RWPE2 (cell line): ENCODE measurements around the gene PTPRT.

Experiments used
- ATAC-seq: fragments of 200-7000 bp; cut with Tn5 transposase; 3 replicates; pipeline ENCODE4 v1.9.1; 2021; ENCODE audit warnings: low read depth
- DNase-seq: peaks from one replicate; pipeline ENCODE4 v3.0.0-alpha.2; 2020; ENCODE audit warnings: low spot score
- H3K27ac ChIP-seq: fragments of 450-650 bp; 2 replicates; pipeline ENCODE4 v1.5.1; 2017; ENCODE audit warnings: mild to moderate bottlenecking; ENCODE audit not compliant: poor library complexity, severe bottlenecking
- H3K27me3 ChIP-seq: fragments of 250-450 bp; sonication (Bioruptor Pico); 2 replicates; pipeline ENCODE4 v1.5.1; 2021; ENCODE audit warnings: mild to moderate bottlenecking, moderate library complexity; ENCODE audit not compliant: insufficient read depth, poor library complexity, severe bottlenecking
- H3K36me3 ChIP-seq: fragments of 250-450 bp; sonication (Bioruptor Pico); 2 replicates; pipeline ENCODE4 v1.5.1; 2020; ENCODE audit warnings: low read depth, mild to moderate bottlenecking, moderate library complexity
- H3K4me1 ChIP-seq: fragments of 250-450 bp; sonication (Bioruptor Pico); 2 replicates; pipeline ENCODE4 v1.5.1; 2021; ENCODE audit warnings: mild to moderate bottlenecking, moderate library complexity; ENCODE audit not compliant: insufficient read depth, poor library complexity, severe bottlenecking
- H3K4me3 ChIP-seq: fragments of 250-450 bp; sonication (Bioruptor Pico); 2 replicates; pipeline ENCODE4 v1.5.1; 2021; ENCODE audit warnings: mild to moderate bottlenecking, moderate library complexity; ENCODE audit not compliant: severe bottlenecking
- H3K9me3 ChIP-seq: fragments of 250-450 bp; sonication (Bioruptor Pico); 2 replicates; pipeline ENCODE4 v1.5.1; 2021; ENCODE audit warnings: mild to moderate bottlenecking, moderate library complexity; ENCODE audit not compliant: severe bottlenecking
- CTCF ChIP-seq: fragments of 450-650 bp; IDR thresholded peaks from one replicate; pipeline ENCODE4 v1.5.1; 2017; ENCODE audit warnings: mild to moderate bottlenecking, moderate library complexity; ENCODE audit not compliant: poor library complexity, severe bottlenecking

PTPRT gene

GRCh38 chr20:42613076-42613475, 576.6 kb downstream of the PTPRT start:
- TF ChIP-seq CTCF = no peak
- Histone ChIP-seq H3K9me3 (no peaks in the 10 kb centered on the region), H3K27me3 (no peaks in the 10 kb centered on the region), H3K36me3 (no peaks in the 10 kb centered on the region), H3K27ac (no peak overlapping the region), H3K4me1 (no peaks in the 10 kb centered on the region), H3K4me3 (no peak overlapping the region)
- DNase-seq (no peak), ATAC-seq (no peak)

DNA sequence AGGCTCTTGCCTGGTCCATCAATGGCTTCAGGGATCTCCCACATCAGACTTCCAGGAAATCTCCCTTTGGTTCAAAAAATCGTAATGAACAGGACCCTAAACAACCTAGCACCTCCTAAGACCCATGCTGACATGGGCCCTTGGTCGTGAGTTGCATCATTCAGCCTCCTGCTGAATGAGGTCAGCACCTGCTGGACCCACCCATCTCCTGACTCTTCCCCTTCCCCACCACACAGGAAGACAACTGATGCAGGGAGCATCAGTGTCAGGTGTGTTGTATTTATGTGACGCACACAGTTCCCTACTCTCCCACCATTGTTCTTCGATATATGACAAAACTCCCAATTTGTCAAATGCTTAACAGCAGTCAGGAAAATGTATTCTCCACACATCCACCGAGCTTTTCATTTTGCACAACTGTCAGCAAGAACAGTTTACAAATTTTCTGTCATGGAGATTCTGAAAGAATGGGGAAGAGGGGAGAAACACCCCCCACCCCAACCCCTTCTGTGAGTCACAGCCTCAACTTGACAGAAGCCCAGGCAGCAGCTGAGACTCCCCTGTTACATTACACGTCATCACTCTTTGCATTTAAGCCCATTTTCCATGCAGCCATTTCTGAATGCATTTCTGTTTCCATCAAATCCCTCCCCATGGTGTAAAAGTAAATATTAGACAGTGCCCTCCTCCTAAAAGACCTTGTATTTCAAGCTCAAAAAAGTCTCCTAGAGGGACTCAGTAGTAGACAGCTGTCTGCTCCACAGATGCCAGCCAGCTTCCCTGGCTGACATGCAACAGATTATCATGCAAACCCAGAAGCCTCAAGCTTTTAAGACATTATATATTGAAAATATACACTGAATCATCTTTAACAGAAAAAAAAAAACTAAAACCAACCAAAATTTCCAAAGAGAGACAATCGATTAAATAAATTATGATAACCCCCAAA, 577.5 kb downstream of the PTPRT start:
- H3K4me3 ChIP-seq = no peak overlapping the region
- no peak for DNase-seq
- no peaks in the 10 kb centered on the region for H3K36me3 ChIP-seq
- ATAC-seq = no peak
- H3K9me3 ChIP-seq = no peaks in the 10 kb centered on the region
- H3K4me1 ChIP-seq = no peaks in the 10 kb centered on the region
- H3K27me3 ChIP-seq = no peaks in the 10 kb centered on the region
- no peak for TF ChIP-seq CTCF
- no peak overlapping the region for H3K27ac ChIP-seq

DNA sequence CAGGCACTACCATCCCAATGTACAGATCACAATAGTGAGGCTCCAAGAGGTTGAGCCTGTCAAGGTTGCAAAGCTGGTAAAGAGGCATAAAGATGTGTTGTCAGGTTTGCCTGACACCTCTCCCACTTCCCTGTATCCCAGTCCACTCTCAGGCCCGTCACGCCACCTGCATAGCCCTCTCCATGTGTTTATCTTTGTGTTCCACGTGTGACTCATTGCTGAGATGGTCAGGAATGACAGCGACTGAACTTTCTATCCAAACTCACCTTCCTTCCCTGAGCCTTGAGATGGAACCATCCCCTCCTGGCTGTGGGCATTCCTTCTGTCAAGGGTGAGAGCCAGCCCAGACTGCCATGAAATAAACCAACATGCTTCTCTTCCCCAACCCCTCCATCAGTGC, 578.3 kb downstream of the PTPRT start:
- Histone ChIP-seq H3K9me3 (no peaks in the 10 kb centered on the region), H3K4me3 (no peak overlapping the region), H3K4me1 (no peaks in the 10 kb centered on the region), H3K36me3 (no peaks in the 10 kb centered on the region), H3K27me3 (no peaks in the 10 kb centered on the region), H3K27ac (no peak overlapping the region)
- no peak for ATAC-seq
- DNase-seq = no peak
- TF ChIP-seq CTCF = no peak

DNA sequence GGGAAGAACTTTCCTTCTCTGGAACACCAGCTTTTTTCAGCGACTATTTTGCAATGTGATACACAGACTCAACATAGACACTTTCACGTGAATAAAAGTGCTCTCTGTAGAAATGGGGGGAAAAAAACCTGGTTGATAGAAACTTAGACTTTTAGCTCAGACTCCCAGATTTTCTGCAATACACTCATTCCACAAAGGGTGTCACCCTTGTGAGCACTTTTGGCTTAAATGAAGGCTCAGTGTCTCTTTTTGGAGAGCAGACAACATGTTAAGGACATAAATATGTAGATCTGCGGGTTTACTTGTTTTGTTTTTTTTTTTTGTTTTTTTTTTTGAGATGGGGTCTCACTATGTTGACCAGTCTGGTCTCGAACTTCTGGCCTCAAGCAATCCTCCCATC, 579.6 kb downstream of the PTPRT start:
- TF ChIP-seq CTCF = no peak
- no peak for ATAC-seq
- DNase-seq = no peak
- no peak overlapping the region for H3K27ac ChIP-seq
- H3K4me3 ChIP-seq = no peak overlapping the region
- H3K9me3 ChIP-seq = no peaks in the 10 kb centered on the region
- no peaks in the 10 kb centered on the region for H3K4me1 ChIP-seq
- no peaks in the 10 kb centered on the region for H3K27me3 ChIP-seq
- no peaks in the 10 kb centered on the region for H3K36me3 ChIP-seq

- H3K27ac ChIP-seq = no peak overlapping the region
- DNase-seq (no peak), ATAC-seq (no peak)
- H3K36me3 ChIP-seq = no peaks in the 10 kb centered on the region
- H3K27me3 ChIP-seq = no peaks in the 10 kb centered on the region
- H3K4me1 ChIP-seq = no peaks in the 10 kb centered on the region
- no peak overlapping the region for H3K4me3 ChIP-seq
- no peaks in the 10 kb centered on the region for H3K9me3 ChIP-seq
- no peak for TF ChIP-seq CTCF
Measured at GRCh38 chr20:42609618-42610017, 580.1 kb downstream of the PTPRT start.
